IPS-20b (cell line): ENCODE measurements around the gene PSMG2.

Experiments
- H3K27ac ChIP-seq: one replicate; pipeline ENCODE4 v1.5.1; 2013; ENCODE audit warnings: low read length
- H3K27me3 ChIP-seq: 2 replicates; pipeline ENCODE4 v1.6.1; 2013; ENCODE audit warnings: mild to moderate bottlenecking, low read length, inconsistent platforms; ENCODE audit not compliant: insufficient read depth
- H3K36me3 ChIP-seq: 2 replicates; pipeline ENCODE4 v1.6.1; 2013; ENCODE audit warnings: low read depth, mild to moderate bottlenecking, inconsistent platforms, low read length, moderate library complexity; ENCODE audit not compliant: insufficient read depth
- H3K4me1 ChIP-seq: 2 replicates; pipeline ENCODE4 v1.6.1; 2013; ENCODE audit warnings: mild to moderate bottlenecking, control low read depth, inconsistent platforms, low read length, moderate library complexity; ENCODE audit not compliant: insufficient read depth
- H3K4me3 ChIP-seq: 2 replicates; pipeline ENCODE4 v1.5.1; 2013; ENCODE audit warnings: mild to moderate bottlenecking, low read length, inconsistent platforms
- H3K9ac ChIP-seq: 2 replicates; pipeline ENCODE4 v1.6.1; 2013; ENCODE audit warnings: low read depth, mild to moderate bottlenecking, inconsistent platforms, low read length, moderate library complexity
- H3K9me3 ChIP-seq: 2 replicates; pipeline ENCODE4 v1.6.1; 2013; ENCODE audit warnings: mild to moderate bottlenecking, low read depth, low read length, inconsistent platforms; ENCODE audit not compliant: insufficient read depth

Gene PSMG2

DNA sequence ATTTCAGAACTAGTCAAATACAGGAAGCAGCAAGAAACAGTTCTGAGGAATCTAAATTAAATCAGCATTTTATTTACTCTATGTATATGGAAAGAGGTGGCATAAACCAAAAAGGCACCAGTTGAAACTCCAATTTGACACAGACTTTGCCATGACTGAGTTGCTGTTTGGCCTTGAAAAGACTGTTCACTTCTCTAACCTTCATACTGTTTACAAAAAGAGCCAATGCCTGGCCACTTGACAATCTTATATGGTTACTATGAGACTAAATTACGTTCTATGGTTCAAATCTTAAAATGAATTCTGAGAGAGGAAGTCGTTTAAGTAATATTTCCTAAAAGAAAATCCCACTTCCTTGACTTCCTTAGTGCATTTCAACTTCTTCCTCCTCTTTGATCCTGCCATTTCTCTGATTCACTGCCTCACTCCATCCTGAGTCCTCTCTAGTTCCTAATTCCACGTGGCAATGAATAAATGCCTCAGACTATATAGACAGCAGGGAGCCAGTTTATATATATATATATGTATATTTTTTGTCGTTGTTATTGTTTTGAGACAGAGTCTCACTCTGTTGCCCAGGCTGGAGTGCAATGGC is 13.5 kb upstream of the PSMG2 start:
- peaks cover 47% of the 10 kb centered on the region for H3K36me3 ChIP-seq
- no peak overlapping the region for H3K27ac ChIP-seq
- H3K4me3 ChIP-seq: no peak overlapping the region
- no peaks in the 10 kb centered on the region for H3K4me1 ChIP-seq
- H3K9ac ChIP-seq: no peak overlapping the region
- no peaks in the 10 kb centered on the region for H3K27me3 ChIP-seq
- no peaks in the 10 kb centered on the region for H3K9me3 ChIP-seq

DNA sequence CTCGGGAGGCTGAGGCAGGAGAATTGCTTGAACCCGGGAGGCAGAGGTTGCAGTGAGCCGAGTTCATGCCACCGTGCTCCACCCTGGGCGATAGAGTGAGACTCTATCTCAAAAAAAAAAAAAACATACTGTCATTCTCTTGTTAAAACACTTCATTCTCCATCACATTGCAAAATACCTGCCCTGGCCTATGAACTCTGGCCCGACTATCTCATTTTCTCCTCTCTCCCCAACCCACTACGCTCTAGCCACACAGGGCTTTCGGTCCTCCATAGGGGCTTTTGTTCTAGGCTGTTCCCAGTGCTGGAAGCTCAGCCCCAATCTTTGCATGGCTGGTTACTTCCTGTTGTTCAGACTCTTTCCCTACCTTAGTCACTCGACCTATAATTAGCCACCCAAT is 10.6 kb upstream of the PSMG2 start:
- Histone ChIP-seq H3K9me3 (no peaks in the 10 kb centered on the region), H3K36me3 (peaks cover 46% of the 10 kb centered on the region), H3K4me3 (no peak overlapping the region), H3K9ac (no peak overlapping the region), H3K27ac (no peak overlapping the region), H3K4me1 (no peaks in the 10 kb centered on the region), H3K27me3 (no peaks in the 10 kb centered on the region)

DNA sequence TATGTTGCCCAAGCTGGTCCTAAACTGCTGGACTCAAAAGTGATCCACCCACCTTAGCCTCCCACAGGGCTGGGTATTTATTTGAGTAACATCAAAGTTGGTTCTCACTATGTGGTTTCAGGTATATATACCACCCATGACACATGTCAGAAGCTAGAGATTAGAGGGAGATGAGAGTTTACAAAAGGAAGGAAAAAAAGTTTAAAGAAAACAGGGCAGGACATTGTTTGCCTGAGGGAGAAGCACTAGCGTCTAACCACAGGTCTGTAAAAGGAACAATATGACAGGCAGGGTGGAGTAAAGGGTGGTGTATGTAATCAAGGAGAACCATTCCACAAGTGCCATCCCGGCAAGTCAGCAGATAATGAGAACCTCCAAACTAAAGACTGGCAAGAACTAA is 8.8 kb upstream of the PSMG2 start:
- Histone ChIP-seq H3K27me3 (no peaks in the 10 kb centered on the region), H3K27ac (no peak overlapping the region), H3K9ac (no peak overlapping the region), H3K36me3 (peaks cover 61% of the 10 kb centered on the region), H3K4me1 (no peaks in the 10 kb centered on the region), H3K4me3 (no peak overlapping the region), H3K9me3 (no peaks in the 10 kb centered on the region)

DNA sequence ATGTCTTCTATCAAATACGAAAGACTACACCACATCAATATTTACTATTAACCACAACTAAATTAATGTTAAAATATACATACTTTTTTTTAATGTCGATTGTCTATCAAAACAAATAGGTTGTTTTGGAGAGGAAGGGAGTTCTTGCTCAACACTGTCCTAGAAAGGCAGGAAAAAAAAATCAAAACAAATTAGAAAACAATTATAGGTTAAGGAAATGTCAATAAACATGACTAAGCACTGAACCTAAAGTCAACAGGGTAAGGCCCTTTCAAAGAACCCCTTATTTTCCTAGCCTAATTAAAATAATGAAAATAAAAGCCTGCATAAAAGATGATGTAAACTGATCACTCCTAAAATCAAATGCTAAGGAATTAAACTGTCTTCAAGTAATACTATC is 3.1 kb upstream of the PSMG2 start:
- no peak overlapping the region for H3K9ac ChIP-seq
- peaks cover 53% of the 10 kb centered on the region for H3K36me3 ChIP-seq

DNA sequence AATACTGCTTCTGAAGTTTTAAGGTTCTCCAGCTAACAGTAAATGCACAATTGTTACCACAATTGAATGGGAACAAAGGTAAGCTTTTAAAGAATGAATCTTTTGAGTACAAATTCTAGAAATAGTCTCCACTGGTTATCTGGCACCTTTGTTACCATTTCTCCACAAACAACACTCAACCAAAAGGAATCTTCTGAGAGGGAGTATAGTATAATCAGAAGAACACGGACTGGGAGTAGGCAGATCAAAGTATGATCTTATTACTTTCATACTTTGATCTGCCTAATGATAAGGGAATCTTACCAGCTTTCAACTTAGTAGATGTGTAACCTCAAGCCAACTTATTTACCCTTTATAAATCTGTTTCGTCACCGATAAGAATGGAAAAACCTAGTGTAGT is 1.7 kb upstream of the PSMG2 start:
- H3K4me1 ChIP-seq: peaks cover 14% of the 10 kb centered on the region; the same call in 1 of the 2 replicates
- peak overlapping the region; percentile 91 for H3K4me3 ChIP-seq
- no peak overlapping the region for H3K27ac ChIP-seq
- H3K36me3 ChIP-seq: peaks cover 47% of the 10 kb centered on the region
- H3K27me3 ChIP-seq: no peaks in the 10 kb centered on the region
- H3K9ac ChIP-seq: peak overlapping the region; percentile 97; the same call in 1 of the 2 replicates
- H3K9me3 ChIP-seq: no peaks in the 10 kb centered on the region

More for the DNA sequence above, 3.1 kb upstream of the PSMG2 start:
- Histone ChIP-seq H3K27ac (no peak overlapping the region), H3K4me1 (peaks cover 14% of the 10 kb centered on the region; the same call in 1 of the 2 replicates), H3K9me3 (no peaks in the 10 kb centered on the region), H3K27me3 (no peaks in the 10 kb centered on the region), H3K4me3 (no peak overlapping the region)

DNA sequence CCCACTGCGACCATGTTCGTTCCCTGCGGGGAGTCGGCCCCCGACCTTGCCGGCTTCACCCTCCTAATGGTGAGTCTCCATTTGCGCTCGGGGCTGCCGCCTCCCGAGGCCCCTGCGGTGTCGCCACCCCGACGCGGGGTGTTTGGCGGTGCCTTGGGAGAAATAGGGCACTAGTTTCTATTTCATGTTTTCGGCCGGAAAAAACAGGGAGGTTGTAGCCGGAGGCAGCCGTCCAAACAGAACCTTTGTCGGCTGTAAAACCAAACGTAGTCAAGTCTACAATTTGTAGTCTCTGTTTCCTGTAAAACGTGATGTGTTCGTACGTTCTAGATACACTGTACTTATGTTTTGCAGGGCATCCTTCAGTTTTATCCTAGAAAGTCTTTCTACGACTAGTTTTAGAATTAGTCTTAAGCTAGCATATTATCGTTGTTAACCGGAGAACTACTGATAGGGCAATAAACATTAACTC is 290 bp downstream of the PSMG2 start:
- Histone ChIP-seq H3K27ac (peak overlapping the region; percentile 60), H3K9me3 (no peaks in the 10 kb centered on the region), H3K9ac (peak overlapping the region; percentile 97), H3K27me3 (no peaks in the 10 kb centered on the region), H3K4me1 (peaks cover 14% of the 10 kb centered on the region; the same call in 1 of the 2 replicates), H3K36me3 (peaks cover 51% of the 10 kb centered on the region), H3K4me3 (peak overlapping the region; percentile 91)

DNA sequence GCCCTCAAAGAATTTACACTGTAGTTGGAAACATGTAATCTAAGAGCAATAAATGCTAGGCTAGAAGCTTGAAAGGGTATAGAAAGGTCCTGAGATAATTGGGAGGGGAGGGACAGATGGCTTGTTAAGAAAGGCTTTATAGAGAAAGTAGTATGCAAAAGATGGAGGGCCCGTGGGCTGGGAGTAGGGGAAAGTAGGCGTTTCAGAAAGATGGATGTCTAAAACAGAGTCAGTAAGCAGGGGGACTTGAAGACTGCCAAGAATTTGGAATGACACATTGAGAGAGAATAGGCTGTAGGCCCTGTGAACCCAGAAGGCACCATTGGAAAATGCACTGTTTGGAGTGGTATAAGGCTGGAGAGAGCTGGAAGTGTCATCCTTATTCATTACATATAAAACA is 822 bp downstream of the PSMG2 start:
- Histone ChIP-seq H3K4me3 (peak overlapping the region; percentile 91), H3K27ac (no peak overlapping the region), H3K36me3 (peaks cover 52% of the 10 kb centered on the region)

DNA sequence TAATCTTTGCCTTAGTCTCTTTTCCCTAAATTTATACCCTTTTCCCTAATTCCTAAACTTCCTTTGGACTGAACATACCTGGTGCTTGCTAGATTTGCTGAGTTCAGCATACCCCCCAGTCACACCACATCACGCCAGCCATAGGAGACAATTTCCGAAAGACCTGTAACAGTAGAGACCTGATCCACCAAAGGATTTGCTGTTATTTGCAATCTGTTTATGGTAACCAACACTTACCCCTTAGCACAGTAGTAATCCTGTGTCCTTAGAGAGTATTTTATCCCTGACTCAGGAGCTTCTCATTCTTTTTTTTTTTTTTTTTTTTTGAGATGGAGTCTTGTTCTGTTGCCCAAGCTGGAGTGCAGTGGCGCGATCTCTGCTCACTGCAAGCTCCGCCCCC is 8.6 kb downstream of the PSMG2 start:
- Histone ChIP-seq H3K36me3 (peaks cover 86% of the 10 kb centered on the region), H3K27me3 (no peaks in the 10 kb centered on the region), H3K4me3 (no peak overlapping the region), H3K9ac (no peak overlapping the region), H3K9me3 (no peaks in the 10 kb centered on the region), H3K27ac (no peak overlapping the region), H3K4me1 (peaks cover 11% of the 10 kb centered on the region)

More for the DNA sequence above, 822 bp downstream of the PSMG2 start:
- no peaks in the 10 kb centered on the region for H3K27me3 ChIP-seq
- H3K9ac ChIP-seq: peak overlapping the region; percentile 97
- H3K9me3 ChIP-seq: no peaks in the 10 kb centered on the region
- H3K4me1 ChIP-seq: peaks cover 14% of the 10 kb centered on the region; the same call in 1 of the 2 replicates

DNA sequence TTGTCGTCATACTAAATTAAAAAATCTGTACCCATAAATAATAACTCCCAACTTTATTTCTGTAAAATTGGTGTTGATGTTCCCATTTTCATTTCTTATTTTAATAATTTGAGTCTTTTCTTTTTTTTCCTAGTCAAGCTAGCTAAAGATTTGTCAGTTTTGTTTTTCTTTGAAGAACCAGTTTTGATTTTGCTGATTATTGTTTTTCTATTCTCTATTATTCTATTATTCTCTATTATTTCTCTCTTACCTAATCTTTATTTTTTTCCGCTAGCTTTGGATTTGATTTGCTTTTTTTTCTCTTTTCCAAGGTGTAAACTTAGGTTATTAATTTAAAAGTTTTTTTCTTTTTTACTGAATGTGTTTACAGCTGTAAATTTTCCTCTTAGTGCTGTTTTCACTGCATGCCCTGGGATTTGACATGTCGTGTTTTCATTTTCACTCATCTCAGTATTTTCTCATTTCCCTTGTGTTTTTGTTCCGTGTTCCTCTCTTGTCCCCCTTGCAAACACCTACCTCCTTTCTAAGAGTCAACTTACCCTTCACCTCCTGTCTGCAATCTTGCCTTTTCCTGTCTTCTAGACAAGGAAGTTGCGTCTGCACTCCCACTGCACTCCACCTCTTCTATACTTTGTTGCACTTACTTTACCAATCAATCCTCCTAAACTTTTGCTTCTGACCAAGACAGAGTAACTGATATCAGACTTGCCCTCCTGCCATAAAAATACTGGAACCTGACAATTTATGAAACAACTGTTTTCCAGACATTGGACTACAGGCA is 18.8 kb downstream of the PSMG2 start:
- H3K27me3 ChIP-seq: no peaks in the 10 kb centered on the region
- peaks cover 86% of the 10 kb centered on the region for H3K36me3 ChIP-seq
- H3K9me3 ChIP-seq: no peaks in the 10 kb centered on the region

DNA sequence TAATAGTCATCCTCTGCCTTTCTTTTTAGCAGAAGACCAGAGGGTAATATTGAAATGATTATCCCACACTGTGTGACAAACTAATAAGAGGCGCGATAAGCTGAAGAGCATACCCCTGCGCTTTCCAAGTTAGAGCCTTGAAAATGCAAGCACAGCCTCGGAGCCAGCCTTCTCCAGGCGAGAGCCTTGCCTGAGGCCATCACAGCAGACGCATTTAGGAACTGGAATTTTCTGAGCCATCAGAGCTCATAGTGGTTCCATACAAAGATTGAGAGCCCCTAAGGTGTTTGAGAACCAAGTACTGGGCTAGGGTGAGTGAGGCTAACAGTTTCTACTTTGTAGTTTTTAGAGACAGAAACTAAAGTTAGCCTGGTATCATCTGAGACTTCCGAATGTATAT is 19.9 kb downstream of the PSMG2 start:
- Histone ChIP-seq H3K4me1 (no peaks in the 10 kb centered on the region), H3K27ac (no peak overlapping the region), H3K4me3 (no peak overlapping the region), H3K36me3 (peaks cover 77% of the 10 kb centered on the region), H3K9me3 (no peaks in the 10 kb centered on the region), H3K9ac (no peak overlapping the region), H3K27me3 (no peaks in the 10 kb centered on the region)

More for the DNA sequence above, 18.8 kb downstream of the PSMG2 start:
- H3K4me1 ChIP-seq: no peaks in the 10 kb centered on the region
- H3K4me3 ChIP-seq: no peak overlapping the region
- H3K9ac ChIP-seq: no peak overlapping the region
- no peak overlapping the region for H3K27ac ChIP-seq

DNA sequence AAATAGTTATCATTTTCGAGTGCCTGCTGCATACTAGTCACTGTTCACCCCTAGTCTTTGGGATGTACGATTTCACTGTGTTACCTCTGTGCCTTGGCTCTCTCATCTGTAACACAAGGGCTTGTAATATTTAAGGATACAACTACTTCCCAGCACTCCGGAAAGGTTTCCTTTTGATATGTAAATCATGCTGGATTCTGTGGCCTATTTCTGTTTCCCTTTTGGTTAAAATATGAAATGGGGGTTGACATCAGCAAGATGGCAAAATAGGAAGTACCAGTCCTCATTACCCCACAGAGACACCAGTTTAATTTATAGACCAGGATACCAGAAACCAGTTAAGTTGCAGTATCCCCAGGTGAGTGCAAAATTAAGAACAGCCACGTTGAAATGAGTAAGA is 23.5 kb downstream of the PSMG2 start:
- Histone ChIP-seq H3K36me3 (peaks cover 44% of the 10 kb centered on the region), H3K4me1 (no peaks in the 10 kb centered on the region), H3K27me3 (no peaks in the 10 kb centered on the region), H3K4me3 (no peak overlapping the region), H3K9me3 (peaks cover 6% of the 10 kb centered on the region; the same call in 1 of the 2 replicates), H3K27ac (no peak overlapping the region), H3K9ac (no peak overlapping the region)
